ENCODE data around the gene TMEM82.

Gene TMEM82

GRCh38 chr1:15736038-15736891, 6.0 kb upstream of the TMEM82 start, which contains the start of gene SLC25A34:
SLC25A34 (plus strand) TSS chr1:15736258; CDS start chr1:15736486, 228 bp downstream.
- DNase-seq (ENCODE audit: low spot score): no peak

- DNase-seq (ENCODE audit: low spot score): no peak
Measured at GRCh38 chr1:15736892-15737261, 5.4 kb upstream of the TMEM82 start.

- no peak for DNase-seq (ENCODE audit: low spot score)
Measured at GRCh38 chr1:15737324-15738319, 4.7 kb upstream of the TMEM82 start.

- no peak for DNase-seq (ENCODE audit: low spot score)
Measured at GRCh38 chr1:15738416-15739113, 3.7 kb upstream of the TMEM82 start.

- DNase-seq (ENCODE audit: low spot score): no peak
Measured at GRCh38 chr1:15739259-15739658, 3.0 kb upstream of the TMEM82 start.

GRCh38 chr1:15739745-15740144, 2.6 kb upstream of the TMEM82 start:
- DNase-seq (ENCODE audit: low spot score): no peak

- DNase-seq (ENCODE audit: low spot score): peak; percentile 65
Measured at GRCh38 chr1:15740924-15741850, 1.1 kb upstream of the TMEM82 start.

GRCh38 chr1:15744122-15744679, 1.9 kb downstream of the TMEM82 start:
- DNase-seq (ENCODE audit: low spot score): no peak

- DNase-seq (ENCODE audit: low spot score): no peak
Measured at GRCh38 chr1:15747378-15747777, 5.1 kb downstream of the TMEM82 start.

GRCh38 chr1:15748264-15748663, 6.0 kb downstream of the TMEM82 start:
- no peak for DNase-seq (ENCODE audit: low spot score)

GRCh38 chr1:15748690-15749398, 6.5 kb downstream of the TMEM82 start:
- no peak for DNase-seq (ENCODE audit: low spot score)

- no peak for DNase-seq (ENCODE audit: low spot score)
Measured at GRCh38 chr1:15749399-15750291, 7.3 kb downstream of the TMEM82 start.

- DNase-seq (ENCODE audit: low spot score): no peak
Measured at GRCh38 chr1:15750924-15751323, 8.6 kb downstream of the TMEM82 start.

GRCh38 chr1:15751717-15752116, 9.4 kb downstream of the TMEM82 start:
- DNase-seq (ENCODE audit: low spot score): no peak

- DNase-seq (ENCODE audit: low spot score): no peak
Measured at GRCh38 chr1:15753776-15754175, 11.5 kb downstream of the TMEM82 start.

- no peak for DNase-seq (ENCODE audit: low spot score)
Measured at GRCh38 chr1:15755021-15755645, 12.8 kb downstream of the TMEM82 start.

- DNase-seq (ENCODE audit: low spot score): no peak
Measured at GRCh38 chr1:15755646-15756040, 13.3 kb downstream of the TMEM82 start.
